HG03432 (cell line): ENCODE results near the gene CCL26.
"Not testable (repeated sequence)": the region's sequence is repeated elsewhere in the genome, so short reads cannot be mapped to it uniquely, and the experiment has no call there.

Experiments
- ATAC-seq: cut with Tn5 transposase; IDR thresholded peaks from one replicate; pipeline ENCODE4 v1.9.1; 2021; ENCODE audit warnings: mild to moderate bottlenecking, moderate library complexity; ENCODE audit not compliant: unreplicated experiment

Gene CCL26

GRCh38 chr7:75739796-75740672, 32.0 kb downstream of the CCL26 start:
- peak; percentile 28 for ATAC-seq

GRCh38 chr7:75738975-75739795, 32.8 kb downstream of the CCL26 start:
- ATAC-seq, result peak; percentile 91

- ATAC-seq, result peak; percentile 0
These were observed 33.4 kb downstream of the CCL26 start, which contains the start of gene HIP1 for GRCh38 chr7:75738604-75738974. TSS of gene HIP1 (minus strand) at chr7:75738941. CDS start at chr7:75738920, 21 bp downstream.

- no peak for ATAC-seq
These were observed 34.0 kb downstream of the CCL26 start for GRCh38 chr7:75737856-75738603.

GRCh38 chr7:75735581-75736350, 36.2 kb downstream of the CCL26 start:
- no peak for ATAC-seq

- no peak for ATAC-seq
These were observed 37.2 kb downstream of the CCL26 start for GRCh38 chr7:75734586-75735458.

- no peak for ATAC-seq
These were observed 39.0 kb downstream of the CCL26 start for GRCh38 chr7:75732764-75733630.

- ATAC-seq, result no peak
These were observed 39.9 kb downstream of the CCL26 start for GRCh38 chr7:75732016-75732521.

- ATAC-seq, result no peak
These were observed 42.1 kb downstream of the CCL26 start for GRCh38 chr7:75729851-75730274.

- ATAC-seq, result no peak
These were observed 44.0 kb downstream of the CCL26 start for GRCh38 chr7:75727881-75728593.

- not testable (repeated sequence) for ATAC-seq
These were observed 44.7 kb downstream of the CCL26 start for GRCh38 chr7:75727351-75727750.

GRCh38 chr7:75725306-75725705, 46.7 kb downstream of the CCL26 start:
- ATAC-seq, result no peak

GRCh38 chr7:75723444-75723843, 48.6 kb downstream of the CCL26 start:
- ATAC-seq, result no peak

GRCh38 chr7:75722373-75722772, 49.6 kb downstream of the CCL26 start:
- ATAC-seq, result no peak

GRCh38 chr7:75721922-75722321, 50.1 kb downstream of the CCL26 start:
- not testable (repeated sequence) for ATAC-seq

- no peak for ATAC-seq
These were observed 50.6 kb downstream of the CCL26 start for GRCh38 chr7:75721426-75721825.

GRCh38 chr7:75719626-75720025, 52.4 kb downstream of the CCL26 start:
- ATAC-seq, result no peak
